HAP-1 (cell line): ENCODE measurements around the gene ZDHHC11B.
"Not testable (repeated sequence)": the region's sequence is repeated elsewhere in the genome, so short reads cannot be mapped to it uniquely, and the experiment has no call there.

ENCODE experiments used
- DNase-seq, 2 experiments: peaks; one replicate each; pipeline ENCODE4 v3.0.0-alpha.2; 2016 to 2020; ENCODE audit warnings: low spot score in 2 of 2
- H3K27me3 ChIP-seq: fragments of 250-450 bp; sonication (Bioruptor Pico); 2 replicates; pipeline ENCODE4 v1.5.1; 2020; ENCODE audit warnings: low read depth, mild to moderate bottlenecking, moderate library complexity
- H3K36me3 ChIP-seq: fragments of 250-450 bp; sonication (Bioruptor Pico); replicated peaks from 2 replicates; pipeline ENCODE4 v1.5.1; 2020; ENCODE audit warnings: mild to moderate bottlenecking
- H3K4me1 ChIP-seq: fragments of 250-450 bp; sonication (Bioruptor Pico); 2 replicates; pipeline ENCODE4 v1.5.1; 2020; ENCODE audit warnings: mild to moderate bottlenecking
- H3K4me3 ChIP-seq: fragments of 250-450 bp; sonication (Bioruptor Pico); 2 replicates; pipeline ENCODE4 v1.5.1; 2020; ENCODE audit warnings: mild to moderate bottlenecking, moderate library complexity
- H3K9me3 ChIP-seq: fragments of 250-450 bp; sonication (Bioruptor Pico); 2 replicates; pipeline ENCODE4 v1.5.1; 2020; ENCODE audit warnings: mild to moderate bottlenecking, moderate library complexity
- in situ Hi-C: fragments of 300-500 bp; cut with MboI; formaldehyde crosslinking; loops from 3 replicates; pipeline ENCODE4 v1.14.3; 2020; ENCODE audit warnings: low sequenced_read_pairs, inconsistent platforms, mixed read lengths

Gene ZDHHC11B

DNA sequence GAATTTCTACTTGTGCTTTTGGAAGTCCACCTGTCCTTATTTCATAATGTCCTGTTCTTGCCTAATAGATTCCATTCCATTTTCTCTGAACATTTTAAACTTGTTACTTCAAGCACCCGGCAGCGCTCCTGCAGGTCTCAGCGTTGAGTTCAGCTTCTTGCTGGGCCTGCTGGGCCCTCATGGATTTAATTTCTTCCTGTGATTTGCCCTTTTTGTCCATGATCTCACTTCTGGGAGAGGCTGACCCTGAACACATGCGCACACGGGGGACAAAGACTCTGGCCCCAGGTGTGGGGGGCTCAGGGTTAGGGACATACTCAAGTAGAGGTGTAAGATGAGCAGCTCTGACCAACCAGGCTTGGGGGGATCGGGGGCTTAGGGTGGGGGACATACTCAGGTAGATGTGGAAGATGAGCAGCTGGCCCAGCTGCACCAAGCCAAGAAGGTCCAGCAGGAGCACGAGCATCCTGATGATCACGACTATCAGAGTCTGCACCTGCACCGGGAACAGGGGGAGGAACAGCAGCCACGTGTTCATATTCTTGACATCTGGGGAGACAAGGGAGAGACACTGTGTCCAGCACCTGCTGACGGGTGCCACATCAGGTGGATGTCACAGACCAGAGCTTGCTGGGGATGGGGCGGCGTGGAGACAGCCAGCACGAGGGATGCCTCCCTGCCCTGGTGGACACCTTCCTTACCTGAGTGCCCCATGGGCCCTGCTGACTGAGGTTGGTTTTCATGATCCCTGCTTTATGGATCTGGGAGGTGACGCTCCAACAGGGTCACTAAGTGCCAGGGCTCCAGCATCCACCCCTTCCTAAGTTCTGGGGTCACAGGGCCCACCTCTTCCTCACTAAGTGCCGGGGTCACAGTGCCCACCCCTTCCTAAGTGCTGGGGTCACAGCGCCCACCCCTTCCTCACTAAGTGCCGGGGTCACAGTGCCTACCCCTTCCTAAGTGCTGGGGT lies 36.2 kb downstream of the ZDHHC11B start:
- H3K4me1 ChIP-seq, DNase-seq, H3K4me3 ChIP-seq, H3K27me3 ChIP-seq, in situ Hi-C loops, H3K36me3 ChIP-seq, H3K9me3 ChIP-seq: not testable (repeated sequence)

DNA sequence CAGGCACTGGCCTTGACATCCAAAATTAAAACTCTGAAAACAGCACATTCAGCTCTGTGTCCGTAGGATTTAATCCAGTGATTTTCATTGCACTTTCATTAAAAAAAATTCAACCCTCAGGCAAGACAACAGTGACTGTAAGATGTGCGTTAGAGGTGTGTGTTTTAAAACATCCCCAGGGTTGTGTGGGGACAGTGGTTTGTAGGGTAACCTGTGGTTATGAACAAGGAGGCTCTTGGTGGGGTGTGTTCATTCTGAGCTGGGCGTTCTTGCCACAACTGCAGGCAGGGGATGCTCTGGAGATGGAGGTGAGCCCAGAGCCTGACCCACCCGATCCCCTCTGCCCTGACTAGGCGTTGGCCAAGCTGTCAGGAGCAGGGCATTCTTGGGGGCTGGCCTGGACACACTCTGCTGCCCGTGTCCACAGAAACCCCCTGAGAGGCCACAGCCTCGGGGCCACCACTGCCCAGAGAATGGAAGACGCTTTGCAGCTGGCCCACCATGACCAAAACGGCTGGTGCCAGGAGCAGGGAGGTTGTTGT lies 37.2 kb downstream of the ZDHHC11B start:
- in situ Hi-C loops, DNase-seq, H3K4me1 ChIP-seq, H3K4me3 ChIP-seq, H3K36me3 ChIP-seq, H3K27me3 ChIP-seq, H3K9me3 ChIP-seq: not testable (repeated sequence)

DNA sequence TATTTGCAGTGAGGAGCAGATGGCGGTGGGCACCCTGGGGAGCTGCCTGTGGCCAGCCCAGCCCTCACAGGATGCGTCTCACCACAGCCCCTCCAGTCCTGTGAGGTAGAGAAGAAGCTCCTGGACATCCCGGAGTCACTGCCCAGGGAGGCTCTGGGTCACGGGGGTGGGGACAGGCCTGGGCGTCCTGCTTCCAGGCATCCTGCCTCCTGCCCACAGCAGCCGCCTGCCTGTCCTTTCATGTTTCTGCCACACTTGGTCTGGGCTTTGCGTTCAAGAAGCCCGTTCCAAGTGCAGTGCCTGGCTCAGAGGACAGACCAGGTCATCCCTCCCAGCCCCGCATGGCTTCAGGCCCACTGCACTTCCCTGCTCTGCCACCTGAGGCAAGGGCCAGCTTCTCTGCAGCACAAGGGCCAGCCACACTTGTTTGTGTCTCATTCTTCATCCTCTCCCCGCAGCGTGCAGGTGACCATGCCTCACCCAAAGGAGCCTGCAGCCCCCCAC lies 38.2 kb downstream of the ZDHHC11B start:
- no peaks in the 10 kb centered on the region for H3K36me3 ChIP-seq
- in situ Hi-C loops, result no loop called here
- DNase-seq, result no peak
- H3K4me3 ChIP-seq, result no peak overlapping the region
- no peaks in the 10 kb centered on the region for H3K9me3 ChIP-seq
- no peaks in the 10 kb centered on the region for H3K27me3 ChIP-seq
- no peaks in the 10 kb centered on the region for H3K4me1 ChIP-seq

DNA sequence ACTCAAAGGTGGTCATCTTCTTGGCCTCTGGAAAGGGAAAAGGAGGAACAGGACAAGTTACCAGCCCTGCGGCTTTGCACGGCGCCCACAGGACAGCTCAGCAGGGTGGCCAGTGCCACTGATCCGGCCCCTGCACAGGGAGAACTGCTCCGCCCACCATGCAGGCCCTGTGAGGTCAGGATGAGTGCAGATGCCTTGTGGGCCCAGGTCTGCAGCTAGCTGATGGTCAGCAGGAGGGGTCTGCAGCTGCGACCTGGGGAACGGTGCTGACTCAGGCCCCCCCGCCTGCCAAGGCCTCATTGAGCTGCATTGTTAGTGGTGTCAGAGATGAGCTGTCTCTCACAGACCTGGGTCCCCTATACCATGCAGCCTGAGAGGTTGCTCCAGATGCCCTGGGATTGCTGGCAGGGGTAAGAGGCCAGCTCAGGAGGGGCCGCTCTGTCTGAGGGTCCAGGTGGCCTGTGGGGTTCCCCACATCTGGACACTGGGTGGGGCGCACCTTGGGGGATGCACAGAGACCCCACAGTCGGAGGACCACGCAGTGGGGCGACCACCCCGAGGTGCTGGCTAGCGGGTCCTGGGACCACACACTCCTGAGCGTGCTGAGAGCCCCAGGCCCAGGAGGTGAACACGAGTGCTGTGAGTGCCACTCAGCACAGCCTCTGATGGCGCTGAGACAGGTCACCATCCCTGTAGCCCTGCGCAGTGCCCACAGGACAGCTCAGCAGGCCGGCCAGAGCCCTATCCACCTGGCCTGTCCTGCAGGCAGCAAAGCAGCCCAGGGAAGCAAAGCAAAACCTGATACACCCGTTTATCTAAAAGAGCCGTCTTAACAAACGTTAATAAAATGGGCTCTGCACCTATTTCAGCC lies 39.0 kb downstream of the ZDHHC11B start:
- H3K9me3 ChIP-seq, in situ Hi-C loops: not testable (repeated sequence)

DNA sequence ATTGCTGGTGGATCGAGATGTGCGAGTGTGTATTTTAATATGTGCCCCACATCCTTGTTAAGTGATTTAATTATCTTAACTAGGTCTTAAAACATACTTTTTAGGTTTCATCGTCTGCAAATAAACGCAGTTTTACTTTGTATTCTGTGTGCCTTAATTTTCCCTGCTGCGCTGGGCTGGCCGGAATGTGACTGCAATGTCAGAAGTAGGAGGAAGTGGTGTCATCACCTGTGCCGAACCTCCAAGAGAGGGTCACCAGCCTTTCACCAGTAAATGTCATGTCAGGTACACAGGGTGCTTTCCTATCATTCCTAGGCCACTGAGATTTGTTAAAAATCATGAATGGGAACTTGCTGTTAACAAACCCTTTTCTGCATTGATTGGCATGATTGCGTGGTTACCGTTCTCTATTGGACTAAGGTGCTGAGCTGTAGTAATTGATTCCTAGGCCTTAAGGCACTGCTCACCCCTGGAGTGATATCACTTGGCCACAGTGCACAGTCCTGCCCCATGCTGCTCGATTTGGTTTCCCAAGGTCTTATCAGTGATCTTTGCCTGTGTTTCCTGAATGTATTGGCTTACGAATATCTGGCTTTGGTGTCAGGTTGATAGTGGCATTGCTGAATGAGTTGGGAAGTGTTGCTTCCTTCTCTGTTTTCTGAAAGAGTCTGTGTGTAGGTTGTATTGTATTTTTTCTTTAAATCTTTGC lies 40.7 kb downstream of the ZDHHC11B start:
- not testable (repeated sequence) for H3K27me3 ChIP-seq, H3K4me1 ChIP-seq, DNase-seq, H3K9me3 ChIP-seq, H3K36me3 ChIP-seq, H3K4me3 ChIP-seq
- in situ Hi-C loops, result loop anchor here (5.0 kb wide), 1 partner anchor 98 kb away; no protein-coding TSS in a partner anchor

More for the DNA sequence above, 39.0 kb downstream of the ZDHHC11B start:
- DNase-seq, H3K27me3 ChIP-seq, H3K4me3 ChIP-seq, H3K36me3 ChIP-seq, H3K4me1 ChIP-seq: not testable (repeated sequence)

DNA sequence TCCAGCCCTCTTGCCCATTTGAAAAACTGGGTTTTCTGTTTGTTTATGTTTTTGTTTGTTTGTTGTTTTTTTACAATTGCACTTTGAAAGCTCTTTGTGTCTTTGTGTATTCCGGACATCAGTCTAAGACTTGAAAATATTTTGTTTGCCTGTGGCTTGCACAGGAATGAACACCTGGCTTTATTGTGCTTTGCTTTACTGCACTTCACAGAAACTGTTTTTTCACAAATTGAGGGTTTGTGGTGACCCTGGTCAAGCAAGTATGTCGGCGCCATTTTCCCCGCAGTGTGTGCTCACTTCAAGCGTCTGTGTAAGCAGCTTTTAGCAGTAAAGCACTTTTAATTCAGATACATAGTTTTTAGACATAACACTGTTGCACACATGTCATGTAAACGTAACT lies 42.3 kb downstream of the ZDHHC11B start:
- H3K36me3 ChIP-seq, H3K4me1 ChIP-seq, H3K9me3 ChIP-seq, H3K27me3 ChIP-seq, H3K4me3 ChIP-seq, DNase-seq: not testable (repeated sequence)
- in situ Hi-C loops, result loop anchor here (5.0 kb wide), 1 partner anchor 100 kb away; no protein-coding TSS in a partner anchor

DNA sequence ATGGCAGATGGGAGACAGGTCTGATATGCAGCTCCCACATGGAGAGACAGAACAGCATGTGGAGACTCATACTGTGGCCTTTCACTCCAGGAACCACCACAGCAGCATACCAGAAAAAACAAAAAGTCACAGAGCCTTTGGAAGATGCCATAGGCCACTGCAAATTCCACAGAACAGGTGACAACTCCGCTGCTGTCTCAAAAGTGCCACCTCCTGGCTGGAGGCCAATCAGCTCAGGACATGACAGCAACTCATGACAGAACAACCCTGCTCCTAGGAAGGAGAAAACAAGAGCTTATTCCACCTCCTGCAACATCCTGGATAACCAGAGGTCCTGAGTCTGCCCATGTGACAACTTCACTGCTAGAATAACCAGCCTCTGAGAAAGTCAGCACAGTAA lies 50.4 kb downstream of the ZDHHC11B start:
- DNase-seq, H3K27me3 ChIP-seq, in situ Hi-C loops, H3K9me3 ChIP-seq, H3K4me3 ChIP-seq, H3K4me1 ChIP-seq: not testable (repeated sequence)
- H3K36me3 ChIP-seq, result peaks cover 11% of the 10 kb centered on the region

DNA sequence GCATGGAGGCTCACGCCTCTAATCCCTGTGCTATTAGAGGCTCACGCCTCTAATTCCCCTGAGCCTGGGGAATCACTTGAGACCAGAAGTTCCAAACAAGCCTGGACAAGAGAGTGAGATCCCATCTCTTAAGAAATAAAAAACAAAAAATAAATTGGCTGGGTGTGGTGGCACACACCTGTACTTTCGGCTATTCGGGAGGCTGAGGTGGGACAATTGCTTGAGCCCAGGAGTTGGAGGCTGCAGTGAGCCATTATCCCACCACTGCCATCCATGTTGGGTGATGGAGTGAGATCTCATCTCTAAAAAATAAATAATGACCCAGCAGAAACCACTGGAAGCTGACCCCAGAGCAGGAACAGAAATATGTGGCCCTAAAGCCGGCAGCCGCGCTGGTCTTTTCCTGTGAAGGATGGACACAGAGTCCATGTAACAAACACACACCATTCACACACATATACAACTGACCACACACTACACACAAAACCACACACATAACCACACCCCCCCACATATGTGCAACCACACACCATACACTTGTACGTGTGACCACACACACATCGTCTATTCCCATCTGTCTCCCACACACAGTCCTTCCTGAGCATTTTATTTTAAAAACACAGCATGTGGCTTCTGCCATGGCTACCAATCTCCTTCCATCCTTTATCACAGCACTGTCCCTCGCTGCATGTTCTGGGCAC lies 51.6 kb downstream of the ZDHHC11B start:
- H3K4me1 ChIP-seq, H3K9me3 ChIP-seq, H3K4me3 ChIP-seq, H3K27me3 ChIP-seq, in situ Hi-C loops, DNase-seq: not testable (repeated sequence)
- H3K36me3 ChIP-seq, result peaks cover 11% of the 10 kb centered on the region

DNA sequence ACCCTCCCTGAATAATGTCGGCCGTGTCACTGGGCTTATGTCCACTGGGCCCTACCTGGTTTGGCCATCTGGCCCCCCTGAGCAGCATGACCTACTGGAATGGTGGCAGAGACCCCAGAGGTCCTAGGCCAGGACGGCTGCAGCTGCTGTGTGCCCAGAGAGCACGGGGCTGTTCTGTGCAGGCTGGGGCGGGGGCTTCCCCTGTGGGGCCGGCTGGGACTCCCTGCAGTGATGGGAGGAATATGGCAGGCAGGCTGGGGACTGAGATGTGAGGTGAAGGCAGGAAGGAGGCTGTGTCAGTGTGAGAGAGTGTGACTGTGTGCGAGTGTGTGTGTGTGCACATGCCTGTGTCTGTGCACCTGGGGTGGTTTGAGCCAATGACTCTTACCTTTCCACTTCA lies 55.3 kb downstream of the ZDHHC11B start:
- in situ Hi-C loops, DNase-seq, H3K9me3 ChIP-seq, H3K4me1 ChIP-seq, H3K4me3 ChIP-seq, H3K27me3 ChIP-seq: not testable (repeated sequence)
- H3K36me3 ChIP-seq, result peaks cover 11% of the 10 kb centered on the region

DNA sequence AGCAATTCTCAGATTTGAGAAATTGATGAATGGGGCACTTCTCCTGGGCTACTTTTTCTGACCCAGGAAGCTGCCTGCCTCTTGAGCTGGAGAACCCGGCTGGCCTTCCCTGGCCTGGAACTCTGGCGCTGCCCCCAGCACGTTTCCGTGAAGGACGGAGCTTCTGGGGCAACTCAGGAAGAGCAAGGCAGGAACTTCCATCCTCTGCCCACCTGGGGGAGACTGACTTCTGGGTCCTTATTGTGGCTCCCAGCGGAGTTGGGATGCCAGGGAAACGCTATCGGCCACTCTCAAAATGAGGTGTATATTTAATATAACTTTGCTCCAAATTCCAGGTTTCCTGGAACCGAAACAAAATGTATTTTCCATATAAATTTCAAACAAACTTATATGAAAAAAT lies 57.4 kb downstream of the ZDHHC11B start:
- H3K4me1 ChIP-seq, H3K9me3 ChIP-seq, H3K27me3 ChIP-seq, H3K36me3 ChIP-seq, H3K4me3 ChIP-seq, DNase-seq, in situ Hi-C loops: not testable (repeated sequence)

DNA sequence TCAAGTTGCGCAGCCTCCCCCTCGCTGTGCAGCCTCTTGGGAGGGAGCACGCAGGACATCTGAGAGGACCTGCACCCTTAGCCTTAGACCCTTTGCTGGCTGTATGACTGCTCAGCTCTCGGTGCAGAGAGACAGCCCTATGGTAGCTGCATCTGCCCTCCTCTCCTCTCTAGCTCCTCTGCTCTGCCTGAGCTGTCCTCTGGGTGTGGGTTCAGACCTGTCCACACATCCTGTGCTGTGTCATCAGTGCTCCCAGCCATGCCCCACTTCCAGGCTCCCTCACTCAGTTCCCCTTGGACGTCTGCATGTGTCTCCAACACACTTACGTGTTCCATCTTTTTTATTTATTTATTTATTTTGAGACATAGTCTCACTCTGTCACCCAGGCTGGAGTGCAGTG lies 60.7 kb downstream of the ZDHHC11B start:
- H3K4me3 ChIP-seq, DNase-seq, in situ Hi-C loops, H3K4me1 ChIP-seq, H3K36me3 ChIP-seq, H3K9me3 ChIP-seq, H3K27me3 ChIP-seq: not testable (repeated sequence)

DNA sequence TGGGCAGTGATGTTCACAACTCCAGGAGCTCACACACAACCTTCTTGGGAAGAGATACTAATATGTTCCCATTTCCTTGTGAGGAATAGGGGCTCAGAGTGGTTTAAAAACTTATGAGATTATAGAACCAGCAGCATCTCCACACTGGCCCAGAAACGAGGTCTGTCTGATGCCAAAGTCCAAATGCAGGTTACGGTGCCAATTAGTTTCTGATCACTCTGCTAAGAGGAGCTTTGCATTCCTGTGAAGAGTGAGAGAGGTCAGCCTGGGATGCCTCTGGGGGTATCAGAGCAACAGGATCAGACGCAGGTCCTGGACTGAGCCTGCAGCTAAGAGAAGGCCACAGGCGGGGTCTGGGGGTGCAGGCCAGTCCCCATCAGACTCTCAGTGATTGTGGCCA lies 61.2 kb downstream of the ZDHHC11B start:
- in situ Hi-C loops, H3K27me3 ChIP-seq, H3K4me1 ChIP-seq, H3K9me3 ChIP-seq, DNase-seq, H3K4me3 ChIP-seq, H3K36me3 ChIP-seq: not testable (repeated sequence)

DNA sequence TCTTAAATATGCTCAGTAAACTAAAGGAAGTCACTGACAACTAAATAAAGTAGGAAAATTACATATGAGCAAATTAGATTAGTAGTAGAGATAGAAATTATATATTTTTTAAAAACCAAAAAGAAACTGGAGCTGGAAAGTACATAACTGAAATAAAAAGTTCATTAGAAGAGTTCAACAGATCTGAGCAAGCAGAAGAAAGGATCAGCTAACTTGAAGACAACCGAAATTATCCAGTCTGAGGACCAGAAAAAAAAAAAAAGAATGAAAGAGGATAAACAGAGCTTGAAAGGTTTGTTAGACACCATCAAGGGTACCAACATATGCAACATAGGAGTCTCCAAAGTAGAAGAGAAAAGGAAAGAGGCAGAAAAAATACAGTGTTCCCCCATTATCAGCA lies 65.2 kb downstream of the ZDHHC11B start:
- H3K36me3 ChIP-seq, H3K4me3 ChIP-seq, H3K4me1 ChIP-seq, DNase-seq, H3K9me3 ChIP-seq, in situ Hi-C loops, H3K27me3 ChIP-seq: not testable (repeated sequence)
